Activated CD4-positive, alpha-beta T cell treated with anti-CD3 and anti-CD28 coated beads, Interleukin-10, Interleukin-2, amounts not matched to agents 100 ng/mL and 50 ng/mL, durations not matched to agents 16 hours and 8 hours (primary cell): ENCODE results near the gene SENP8.
"Not testable (repeated sequence)": the region's sequence is repeated elsewhere in the genome, so short reads cannot be mapped to it uniquely, and the experiment has no call there.

Source experiments
- DNase-seq: peaks from one replicate; pipeline ENCODE4 v3.0.0-alpha.2; 2020

Gene SENP8

DNA sequence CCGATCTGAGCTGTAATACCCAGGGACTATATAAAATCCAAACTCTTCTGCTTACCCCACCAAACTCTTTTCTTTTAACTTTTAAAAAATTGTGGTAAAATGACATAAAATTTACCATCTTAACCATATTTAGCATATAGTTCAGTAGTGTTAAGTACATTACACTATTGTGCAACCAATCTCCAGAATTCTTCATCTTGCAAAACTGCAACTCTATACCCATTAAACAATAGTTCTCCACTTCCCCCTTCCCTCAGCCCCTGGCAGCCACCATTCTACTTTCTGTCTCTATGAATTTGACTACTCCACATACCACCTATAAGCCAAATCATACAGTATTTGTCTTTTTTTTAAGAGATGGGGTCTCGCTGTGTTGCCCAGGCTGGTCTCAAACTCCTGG, 38.7 kb downstream of the SENP8 start:
- DNase-seq: no peak

GRCh38 chr15:72160696-72161245, 42.6 kb downstream of the SENP8 start:
- DNase-seq: no peak

- DNase-seq: no peak
Measured at GRCh38 chr15:72161361-72162132, 43.3 kb downstream of the SENP8 start.

GRCh38 chr15:72162569-72162968, 44.4 kb downstream of the SENP8 start:
- no peak for DNase-seq

DNA sequence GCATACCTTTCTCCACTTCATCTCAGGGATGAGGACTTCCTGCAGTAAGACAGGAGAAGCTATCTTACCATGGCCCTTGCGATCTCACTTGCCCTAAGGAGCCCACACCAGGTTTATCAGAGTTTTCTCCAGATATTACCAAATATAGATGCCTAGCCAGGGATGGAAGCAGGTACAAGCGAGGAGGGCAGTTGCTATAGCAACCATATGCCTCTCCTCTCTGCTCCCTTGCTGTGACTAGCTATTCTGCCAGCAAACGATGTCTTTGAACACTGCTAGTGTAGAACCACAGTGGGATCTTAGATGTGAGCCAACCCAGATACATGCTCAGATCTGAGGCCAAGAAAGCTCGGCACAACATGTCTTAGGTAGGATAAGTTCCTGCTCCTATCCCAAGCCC, 45.5 kb downstream of the SENP8 start:
- DNase-seq: no peak

DNA sequence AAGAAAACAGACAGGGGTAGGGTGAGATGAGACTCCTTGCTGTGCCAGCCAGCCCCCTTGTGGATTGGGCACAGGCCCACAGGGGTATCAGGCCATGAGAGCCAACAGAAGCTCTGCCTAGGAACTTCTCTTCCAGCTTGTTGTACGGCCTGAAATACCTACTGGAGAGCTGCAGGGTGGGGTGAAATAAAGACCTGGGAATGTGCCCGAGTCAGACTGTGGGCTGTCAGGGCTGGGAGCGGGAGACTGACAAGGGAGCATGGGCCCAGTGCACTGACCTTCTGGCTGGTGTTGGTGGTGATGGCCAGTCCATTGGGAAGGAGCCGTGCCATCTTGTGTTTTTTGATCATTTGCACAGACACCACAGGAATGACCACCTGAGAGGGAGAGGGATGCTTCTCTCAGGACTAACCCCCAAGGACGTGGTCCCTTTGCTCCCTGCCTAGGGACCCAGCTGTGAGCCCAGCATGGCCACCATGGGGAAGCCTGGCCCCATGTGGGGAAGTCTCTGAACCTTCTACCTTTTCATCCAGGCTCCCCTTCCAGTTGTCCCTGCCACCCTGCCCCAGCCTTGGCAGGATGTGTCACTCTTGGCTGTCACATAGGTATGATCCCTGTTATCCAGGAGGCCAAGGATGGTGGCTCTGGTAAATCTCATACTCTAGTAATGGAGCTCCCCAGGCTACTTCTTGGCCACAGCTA, 48.7 kb downstream of the SENP8 start:
- no peak for DNase-seq

GRCh38 chr15:72167445-72167844, 49.2 kb downstream of the SENP8 start:
- no peak for DNase-seq

- DNase-seq: peak; percentile 23
Measured at GRCh38 chr15:72168131-72168807, 50.1 kb downstream of the SENP8 start.

- DNase-seq: no peak
Measured at GRCh38 chr15:72168808-72169190, 50.6 kb downstream of the SENP8 start.

DNA sequence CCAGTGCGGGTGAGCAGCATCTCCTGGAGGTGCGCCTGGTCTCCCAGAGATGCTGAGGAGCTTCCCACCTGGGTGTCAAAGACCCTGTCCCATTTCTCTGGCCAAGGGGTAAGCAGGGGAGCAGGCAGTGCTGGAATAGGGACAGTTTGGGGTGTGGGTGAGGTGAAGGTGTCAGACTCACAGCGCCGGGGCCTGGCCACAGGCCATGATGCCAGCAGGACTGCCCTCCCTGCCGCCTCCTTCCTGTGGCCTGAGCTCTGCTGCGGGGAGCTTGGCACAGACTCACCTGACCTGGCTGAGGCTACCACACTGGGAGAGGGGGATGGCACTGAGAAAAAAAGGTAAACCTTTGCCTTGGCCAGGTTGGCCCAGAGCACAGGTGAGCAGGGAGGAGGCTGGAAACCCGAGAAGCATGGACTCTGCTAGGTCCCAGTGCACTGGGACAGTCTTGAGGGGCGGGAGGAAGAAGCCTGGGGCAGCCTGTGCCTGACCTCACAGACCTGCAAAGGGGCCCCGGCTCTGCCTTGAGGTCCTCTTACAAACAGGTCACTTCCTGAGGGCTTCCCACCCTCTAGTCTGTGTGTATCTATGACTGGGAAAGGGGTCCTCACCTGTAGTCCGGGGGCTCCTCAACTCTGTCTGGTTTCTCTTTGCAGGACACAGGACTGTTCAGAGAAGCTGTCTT, 51.2 kb downstream of the SENP8 start:
- DNase-seq: no peak

GRCh38 chr15:72169921-72170611, 51.9 kb downstream of the SENP8 start:
- DNase-seq: no peak

- no peak for DNase-seq
Measured at GRCh38 chr15:72170691-72171090, 52.5 kb downstream of the SENP8 start.

DNA sequence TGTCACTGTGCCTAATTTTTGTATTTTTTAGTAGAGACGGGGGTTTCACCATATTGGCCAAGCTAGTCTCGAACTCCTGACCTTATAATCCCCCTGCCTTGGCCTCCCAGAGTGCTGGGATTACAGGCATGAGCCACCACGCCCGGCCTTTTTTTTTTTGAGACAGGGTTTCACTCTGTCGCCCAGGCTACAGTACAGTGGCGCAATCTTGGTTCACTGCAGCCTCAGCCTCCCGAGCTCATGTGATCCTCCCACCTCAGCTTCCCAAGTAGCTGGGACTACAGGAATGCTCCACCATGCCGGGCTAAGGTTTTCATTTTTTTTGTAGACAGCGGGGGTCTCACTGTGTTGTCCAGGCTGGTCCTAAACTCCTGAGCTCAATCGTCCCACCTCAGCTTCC, 53.8 kb downstream of the SENP8 start:
- DNase-seq: not testable (repeated sequence)

- no peak for DNase-seq
Measured at GRCh38 chr15:72172796-72173195, 54.6 kb downstream of the SENP8 start.

DNA sequence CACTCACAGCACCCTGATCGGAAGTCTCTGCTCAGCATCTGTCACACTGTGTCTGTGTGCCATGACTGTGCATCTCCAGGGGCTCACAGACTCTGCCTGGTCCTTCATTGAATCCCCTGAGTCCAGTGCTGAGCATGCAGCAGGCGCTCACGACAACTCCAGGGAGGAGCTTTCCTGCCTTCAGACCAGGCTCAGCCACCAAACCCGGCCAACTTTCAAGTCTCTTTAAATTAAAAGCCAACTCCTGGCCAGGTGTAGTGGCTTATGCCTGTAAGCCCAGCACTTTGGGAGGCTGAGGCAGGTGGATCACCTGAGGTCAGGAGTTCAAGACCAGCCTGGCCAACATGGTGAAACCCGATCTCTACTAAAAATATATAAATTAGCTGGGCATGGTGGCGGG, 55.2 kb downstream of the SENP8 start:
- DNase-seq: no peak

- DNase-seq: no peak
Measured at GRCh38 chr15:72173864-72174550, 55.8 kb downstream of the SENP8 start.

- no peak for DNase-seq
Measured at GRCh38 chr15:72174551-72175165, 56.5 kb downstream of the SENP8 start.

DNA sequence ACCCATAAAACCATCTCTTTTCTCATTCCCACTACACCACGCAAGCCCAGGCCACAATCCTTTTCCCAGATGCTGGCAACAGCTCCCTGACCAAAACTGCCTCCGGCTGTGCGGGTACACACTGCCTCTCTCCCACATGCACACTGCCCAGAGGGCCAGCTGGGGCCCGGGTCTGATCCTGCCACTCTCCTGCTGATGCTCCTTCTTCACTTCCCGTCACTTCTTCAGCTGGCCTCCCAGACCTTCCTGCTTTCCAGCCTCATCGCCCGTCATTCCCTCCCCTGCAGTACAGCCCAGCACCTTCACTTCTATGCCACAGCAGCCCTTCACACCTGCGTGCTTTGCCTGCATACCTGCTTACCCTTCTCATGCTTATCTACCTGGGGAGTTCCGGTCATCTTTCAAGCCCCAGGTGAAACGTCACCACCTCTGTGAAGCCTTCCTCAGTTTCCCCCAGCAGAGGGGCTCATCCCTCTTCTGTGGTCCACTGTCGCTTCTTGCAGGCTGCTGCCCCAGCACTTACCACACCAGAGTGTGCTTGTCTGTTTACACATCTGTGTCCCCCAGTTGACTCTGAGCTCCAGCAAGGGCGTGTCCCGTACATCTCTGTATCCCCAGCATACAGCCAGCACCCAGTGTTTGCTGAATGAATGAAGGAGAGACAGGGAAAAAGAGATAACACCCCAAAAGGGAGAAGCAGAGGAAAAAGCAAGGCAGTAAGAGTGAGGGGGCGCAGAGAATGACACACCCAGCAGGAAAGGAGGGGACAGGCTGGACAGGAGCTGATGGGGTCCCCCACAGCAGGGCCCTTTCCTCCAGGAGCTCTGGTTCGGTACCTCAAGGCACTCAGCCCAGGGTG, 57.2 kb downstream of the SENP8 start:
- no peak for DNase-seq

DNA sequence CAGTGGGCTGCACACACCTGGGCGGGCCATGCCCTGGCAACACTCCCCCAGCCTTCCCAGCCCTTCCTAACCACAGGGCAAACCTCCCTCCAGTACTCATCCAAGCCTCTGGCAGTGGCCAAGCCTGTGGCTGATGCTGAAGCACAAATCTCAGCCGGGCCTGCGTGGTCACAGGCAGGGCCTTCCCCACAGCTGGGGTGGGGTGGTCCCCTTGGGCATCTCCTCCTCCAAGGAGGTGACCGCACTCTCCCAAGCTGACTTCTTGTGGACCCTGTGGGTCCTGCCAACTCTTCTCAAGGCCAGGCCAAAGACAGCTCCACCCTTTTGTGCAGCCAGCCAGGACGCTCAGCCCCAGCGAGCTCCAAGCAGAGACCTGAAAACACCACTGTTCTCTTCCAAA, 58.0 kb downstream of the SENP8 start:
- DNase-seq: no peak

- DNase-seq: no peak
Measured at GRCh38 chr15:72176743-72177142, 58.5 kb downstream of the SENP8 start.
